ENCODE measurements around the gene MMP24.
"Not testable (repeated sequence)": the region's sequence is repeated elsewhere in the genome, so short reads cannot be mapped to it uniquely, and the experiment has no call there.

Gene MMP24

DNA sequence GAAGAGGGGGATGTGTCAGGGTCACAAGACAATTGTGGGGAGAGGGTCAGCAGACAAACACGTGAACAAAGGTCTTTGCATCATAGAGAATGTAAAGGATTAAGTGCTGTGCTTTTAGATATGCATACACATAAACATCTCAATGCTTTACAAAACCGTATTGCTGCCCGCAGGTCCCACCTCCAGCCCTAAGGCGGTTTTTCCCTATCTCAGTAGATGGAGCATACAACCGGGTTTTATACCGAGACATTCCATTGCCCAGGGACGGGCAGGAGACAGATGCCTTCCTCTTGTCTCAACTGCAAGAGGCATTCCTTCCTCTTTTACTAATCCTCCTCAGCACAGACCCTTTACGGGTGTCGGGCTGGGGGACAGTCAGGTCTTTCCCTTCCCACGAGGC lies 35.8 kb downstream of the MMP24 start:
- DNase-seq: not testable (repeated sequence)

DNA sequence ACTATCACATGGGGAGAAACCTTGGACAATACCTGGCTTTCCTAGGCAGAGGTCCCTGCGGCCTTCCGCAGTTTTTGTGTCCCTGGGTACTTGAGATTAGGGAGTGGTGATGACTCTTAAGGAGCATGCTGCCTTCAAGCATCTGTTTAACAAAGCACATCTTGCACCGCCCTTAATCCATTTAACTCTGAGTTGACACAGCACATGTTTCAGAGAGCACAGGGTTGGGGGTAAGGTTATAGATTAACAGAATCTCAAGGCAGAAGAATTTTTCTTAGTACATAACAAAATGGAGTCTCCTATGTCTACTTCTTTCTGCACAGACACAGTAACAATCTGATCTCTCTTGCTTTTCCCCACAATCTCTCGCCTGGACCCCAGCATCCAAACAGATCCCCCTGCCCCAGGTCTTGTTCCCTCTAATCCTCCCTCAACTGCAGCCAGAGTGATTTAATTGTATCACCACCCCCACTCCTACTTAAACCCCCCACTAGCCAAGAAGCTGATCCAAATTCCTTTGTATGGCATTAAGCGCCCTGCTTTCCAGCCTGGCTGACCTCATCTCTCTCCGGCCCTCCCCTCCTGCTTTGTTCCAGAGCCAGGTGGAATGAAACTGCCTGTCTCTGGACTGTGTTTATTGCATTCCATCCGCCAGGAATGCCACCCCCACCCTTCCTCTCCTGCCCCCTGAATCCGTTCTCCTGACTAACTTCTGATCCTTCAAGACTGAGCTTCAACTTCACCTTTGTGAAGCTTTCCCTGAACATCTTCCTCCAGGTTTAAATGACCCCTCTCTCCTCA lies 36.4 kb downstream of the MMP24 start:
- DNase-seq: not testable (repeated sequence)

DNA sequence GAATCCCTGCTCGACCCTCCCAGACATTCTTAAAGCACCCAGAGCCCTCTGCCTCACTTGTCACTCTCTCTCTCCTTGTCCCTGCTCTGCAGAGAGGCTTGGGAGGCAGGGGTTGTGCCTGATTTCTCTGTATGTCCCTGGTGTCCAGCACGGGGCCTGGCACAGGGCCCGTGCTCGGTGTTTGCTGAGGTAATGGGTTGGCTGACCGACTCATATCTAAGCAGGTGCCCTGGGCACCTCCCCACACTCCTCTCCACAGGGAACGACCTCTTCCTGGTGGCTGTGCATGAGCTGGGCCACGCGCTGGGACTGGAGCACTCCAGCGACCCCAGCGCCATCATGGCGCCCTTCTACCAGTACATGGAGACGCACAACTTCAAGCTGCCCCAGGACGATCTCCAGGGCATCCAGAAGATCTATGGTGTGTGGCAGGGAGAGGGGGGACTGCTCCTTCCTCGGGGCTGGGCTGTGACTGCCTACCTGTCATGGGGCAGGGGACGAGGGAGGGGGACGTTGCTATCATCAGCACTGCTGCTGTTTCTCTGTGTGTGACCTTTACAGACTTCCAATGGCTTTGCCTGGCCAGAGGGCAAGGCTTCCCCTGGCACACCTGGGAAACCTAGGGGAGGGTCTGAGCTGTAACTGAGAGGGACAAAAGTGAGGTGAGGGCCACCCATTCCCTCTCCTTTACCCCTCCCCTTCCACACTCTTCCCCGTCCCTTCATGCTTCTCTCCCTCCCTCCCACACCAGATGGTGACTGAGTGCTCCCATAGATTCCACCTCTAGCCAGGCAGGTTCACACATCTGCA lies 37.2 kb downstream of the MMP24 start:
- no peak for DNase-seq

DNA sequence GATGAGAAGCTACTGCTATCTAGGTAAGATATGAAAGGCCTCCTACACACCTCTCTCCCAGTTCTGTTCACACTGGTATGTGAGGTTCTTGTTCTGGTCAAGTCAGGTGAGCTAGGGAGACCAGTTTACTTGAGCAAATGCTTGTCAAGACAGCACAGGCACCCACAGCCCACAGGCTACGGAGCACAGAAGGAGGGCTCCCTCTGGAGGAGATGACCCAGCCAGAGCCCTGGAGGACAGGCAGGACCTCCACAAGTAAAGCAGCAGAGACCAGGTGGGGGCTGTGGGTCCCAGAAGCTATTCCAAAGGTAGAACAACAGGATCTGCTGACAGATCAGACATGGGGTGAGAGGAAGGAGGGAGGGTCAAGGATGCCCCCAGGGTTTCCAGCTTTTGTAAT lies 38.3 kb downstream of the MMP24 start:
- no peak for DNase-seq

DNA sequence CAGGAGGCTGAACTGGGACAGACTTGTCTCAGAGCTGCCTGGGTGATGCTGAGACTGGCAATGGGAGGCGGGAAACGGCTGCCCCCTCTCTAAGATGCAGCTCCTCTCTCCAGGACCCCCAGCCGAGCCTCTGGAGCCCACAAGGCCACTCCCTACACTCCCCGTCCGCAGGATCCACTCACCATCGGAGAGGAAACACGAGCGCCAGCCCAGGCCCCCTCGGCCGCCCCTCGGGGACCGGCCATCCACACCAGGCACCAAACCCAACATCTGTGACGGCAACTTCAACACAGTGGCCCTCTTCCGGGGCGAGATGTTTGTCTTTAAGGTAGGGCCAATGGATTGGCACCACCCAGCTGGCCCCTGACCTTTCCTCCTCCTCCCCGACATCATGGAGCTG lies 40.6 kb downstream of the MMP24 start:
- DNase-seq: no peak

DNA sequence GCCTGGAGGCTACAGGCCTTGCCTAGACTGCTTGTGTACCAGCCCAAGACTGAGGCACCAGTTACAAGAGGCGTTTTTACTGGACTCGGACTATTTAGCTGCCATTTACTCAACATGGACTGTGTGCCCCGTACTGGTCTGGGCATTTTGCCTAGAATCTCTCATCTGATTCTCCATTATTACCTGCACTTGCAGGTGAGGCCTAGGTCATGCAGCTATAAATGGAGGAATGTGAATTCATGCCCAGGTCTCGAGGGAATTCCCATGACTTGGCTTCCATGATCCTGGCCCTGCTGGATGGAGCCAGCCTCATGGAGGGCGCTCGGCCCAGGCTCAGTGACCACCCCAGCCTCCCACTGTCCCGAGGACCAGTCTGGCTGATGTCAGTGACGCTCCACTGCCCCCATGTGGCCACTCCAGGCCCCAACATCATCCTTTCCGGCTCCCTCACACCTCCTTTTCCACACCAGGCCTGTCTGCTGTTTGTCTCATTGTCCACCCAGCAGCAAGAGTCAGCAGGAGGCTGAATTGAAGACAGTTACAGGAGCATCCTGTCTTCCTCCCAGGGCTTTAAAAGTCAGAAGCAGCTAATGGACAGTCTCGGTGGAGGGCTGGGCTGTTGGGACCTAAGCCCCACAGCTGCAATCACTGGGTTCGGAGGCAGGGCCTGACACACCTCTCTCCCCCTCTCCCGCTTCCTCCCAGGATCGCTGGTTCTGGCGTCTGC lies 42.7 kb downstream of the MMP24 start:
- peak; percentile 43 for DNase-seq

DNA sequence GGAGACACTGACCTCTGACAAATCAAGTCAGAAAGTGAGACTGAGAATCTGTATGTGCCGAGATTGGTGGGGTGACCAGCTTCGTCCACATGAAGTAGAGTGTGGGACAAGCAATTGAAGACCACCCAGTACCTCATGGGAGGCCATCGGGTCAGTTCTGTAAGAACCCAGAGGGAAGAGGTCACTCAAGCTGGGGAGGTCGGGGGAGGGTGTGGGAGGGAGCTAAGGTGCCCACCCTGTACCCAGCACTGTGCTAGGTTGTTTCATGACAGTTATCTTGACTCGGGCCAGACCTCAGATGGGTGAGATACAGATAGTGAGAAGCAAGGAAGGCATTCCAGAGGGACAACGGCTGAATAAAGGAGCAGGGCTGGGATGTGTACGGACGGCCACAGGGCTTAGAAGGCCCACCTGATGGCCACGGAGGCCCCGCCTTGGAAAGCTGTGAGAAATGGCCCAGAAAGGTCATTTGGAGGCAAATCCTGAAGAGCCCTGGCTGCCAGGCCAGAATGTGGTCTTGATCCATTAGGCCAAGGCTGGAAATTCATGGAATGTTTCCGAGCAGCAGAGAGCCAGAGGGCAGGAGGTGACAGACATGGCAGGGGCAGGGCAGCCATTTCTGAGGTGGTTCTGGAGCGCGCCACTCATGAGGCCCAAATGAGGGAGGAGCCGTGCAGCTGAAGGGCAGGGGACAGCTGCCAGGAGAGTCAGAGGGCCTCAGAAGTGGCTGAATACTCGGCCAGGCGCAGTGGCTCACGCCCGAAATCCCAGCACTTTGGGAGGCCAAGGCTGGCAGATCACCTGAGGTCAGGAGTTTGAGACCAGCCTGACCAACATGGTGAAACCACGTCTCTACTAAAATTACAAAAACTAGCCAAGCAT lies 43.8 kb downstream of the MMP24 start:
- no peak for DNase-seq

DNA sequence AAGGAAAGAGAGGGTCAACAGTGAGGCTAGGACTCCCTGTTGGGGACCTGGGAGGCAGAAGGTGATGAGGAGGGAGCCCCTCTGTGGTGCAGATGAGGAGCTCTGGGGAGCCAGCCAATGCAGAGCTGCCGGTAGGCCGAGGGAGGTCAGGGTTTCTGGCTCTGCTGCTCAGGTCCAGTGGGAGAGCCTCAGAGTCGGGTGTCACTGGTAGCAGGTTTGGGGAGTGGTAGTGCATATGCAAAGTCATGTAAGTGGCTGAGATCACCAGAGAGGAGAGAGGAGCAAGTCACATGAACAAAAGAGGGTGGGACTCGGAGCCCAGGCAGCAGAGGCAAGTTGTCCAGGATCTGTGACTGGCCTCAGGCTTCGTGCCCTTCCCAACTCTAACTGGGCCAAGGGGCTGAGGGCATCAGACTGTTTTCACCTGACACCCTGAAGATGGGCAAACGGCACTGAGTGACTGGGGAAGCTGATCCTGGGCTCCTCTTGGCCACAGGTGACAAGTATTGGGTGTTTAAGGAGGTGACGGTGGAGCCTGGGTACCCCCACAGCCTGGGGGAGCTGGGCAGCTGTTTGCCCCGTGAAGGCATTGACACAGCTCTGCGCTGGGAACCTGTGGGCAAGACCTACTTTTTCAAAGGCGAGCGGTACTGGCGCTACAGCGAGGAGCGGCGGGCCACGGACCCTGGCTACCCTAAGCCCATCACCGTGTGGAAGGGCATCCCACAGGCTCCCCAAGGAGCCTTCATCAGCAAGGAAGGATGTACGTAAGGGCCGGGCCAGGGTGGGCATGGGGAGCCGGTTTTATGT lies 44.8 kb downstream of the MMP24 start:
- DNase-seq: no peak

DNA sequence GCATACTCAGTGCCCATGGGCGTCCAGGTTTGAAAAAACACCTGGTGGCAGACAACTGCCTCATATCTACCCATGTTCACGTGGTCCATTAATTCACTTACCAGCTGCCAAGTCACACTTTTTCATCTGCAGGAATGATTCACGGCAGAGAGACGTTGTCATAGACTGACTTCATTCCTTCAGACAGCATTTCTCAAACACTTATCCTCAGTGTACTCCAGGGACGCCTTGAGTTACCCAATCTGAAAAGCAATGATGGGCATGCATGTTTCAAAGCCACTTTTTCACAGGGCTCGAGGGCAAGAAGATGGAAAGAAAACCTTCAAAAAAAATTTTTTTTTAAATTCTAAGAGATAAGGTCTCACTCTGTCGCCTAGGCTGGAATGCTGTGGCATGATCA lies 45.4 kb downstream of the MMP24 start:
- DNase-seq: no peak

DNA sequence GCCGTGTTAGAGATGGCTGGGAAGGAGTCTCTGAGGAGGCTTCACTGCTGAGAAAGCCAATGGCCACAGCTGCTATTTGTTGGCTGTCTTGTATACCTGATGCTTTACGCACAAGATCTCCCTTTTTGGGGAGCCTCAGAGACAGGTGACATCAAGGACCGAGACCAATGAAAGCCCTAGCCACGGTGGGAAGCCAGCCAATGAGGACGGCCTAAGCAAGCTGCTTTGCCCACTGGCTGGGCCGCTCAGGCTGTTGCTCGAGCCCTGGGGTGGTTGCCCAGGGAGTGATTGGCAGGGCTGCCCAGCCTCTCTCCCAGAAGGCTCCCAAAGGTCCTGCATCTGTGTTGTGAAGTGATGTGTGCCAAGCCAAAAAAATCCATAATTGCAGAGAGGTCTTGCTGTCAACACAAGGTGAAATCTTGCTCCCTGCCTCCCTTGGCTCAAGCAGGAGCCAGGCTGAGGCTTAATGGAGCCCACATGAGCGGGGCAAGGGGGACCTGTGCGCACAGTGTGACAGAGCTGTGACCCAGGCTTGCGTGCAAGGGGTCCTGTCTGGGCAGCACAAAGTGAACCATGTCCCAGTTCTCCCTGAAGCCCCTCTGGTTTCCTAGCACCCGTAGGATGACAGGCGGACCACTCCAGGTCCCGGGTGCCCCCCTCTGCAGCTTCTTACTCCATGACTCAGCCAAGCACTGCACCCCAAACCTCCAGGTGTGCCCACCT lies 47.1 kb downstream of the MMP24 start:
- DNase-seq: no peak

DNA sequence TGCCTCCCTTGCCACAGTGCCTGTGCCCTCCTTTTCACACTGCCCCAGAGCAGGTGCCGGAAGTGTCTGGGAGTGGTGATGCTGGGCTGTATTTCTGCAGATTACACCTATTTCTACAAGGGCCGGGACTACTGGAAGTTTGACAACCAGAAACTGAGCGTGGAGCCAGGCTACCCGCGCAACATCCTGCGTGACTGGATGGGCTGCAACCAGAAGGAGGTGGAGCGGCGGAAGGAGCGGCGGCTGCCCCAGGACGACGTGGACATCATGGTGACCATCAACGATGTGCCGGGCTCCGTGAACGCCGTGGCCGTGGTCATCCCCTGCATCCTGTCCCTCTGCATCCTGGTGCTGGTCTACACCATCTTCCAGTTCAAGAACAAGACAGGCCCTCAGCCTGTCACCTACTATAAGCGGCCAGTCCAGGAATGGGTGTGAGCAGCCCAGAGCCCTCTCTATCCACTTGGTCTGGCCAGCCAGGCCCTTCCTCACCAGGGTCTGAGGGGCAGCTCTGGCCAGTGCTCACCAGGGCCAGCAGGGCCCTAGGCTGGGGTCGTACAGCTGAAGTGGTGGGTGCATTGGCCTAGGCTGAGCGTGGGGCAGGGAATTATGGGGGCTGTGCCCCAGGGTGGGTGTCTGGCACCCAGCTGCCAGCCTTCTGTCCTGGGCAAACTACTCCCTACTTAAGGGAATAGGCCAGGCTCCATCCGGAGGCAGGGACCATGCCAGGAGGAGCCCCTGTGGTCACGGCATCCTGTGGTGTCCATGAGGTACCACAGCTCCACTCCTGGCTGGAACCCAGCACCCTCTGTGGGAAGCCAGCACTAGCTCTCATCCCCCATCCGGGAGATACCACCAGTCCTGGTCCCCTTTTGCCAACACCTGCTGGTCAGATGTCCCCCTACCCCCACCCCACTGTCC lies 47.9 kb downstream of the MMP24 start:
- DNase-seq: no peak

DNA sequence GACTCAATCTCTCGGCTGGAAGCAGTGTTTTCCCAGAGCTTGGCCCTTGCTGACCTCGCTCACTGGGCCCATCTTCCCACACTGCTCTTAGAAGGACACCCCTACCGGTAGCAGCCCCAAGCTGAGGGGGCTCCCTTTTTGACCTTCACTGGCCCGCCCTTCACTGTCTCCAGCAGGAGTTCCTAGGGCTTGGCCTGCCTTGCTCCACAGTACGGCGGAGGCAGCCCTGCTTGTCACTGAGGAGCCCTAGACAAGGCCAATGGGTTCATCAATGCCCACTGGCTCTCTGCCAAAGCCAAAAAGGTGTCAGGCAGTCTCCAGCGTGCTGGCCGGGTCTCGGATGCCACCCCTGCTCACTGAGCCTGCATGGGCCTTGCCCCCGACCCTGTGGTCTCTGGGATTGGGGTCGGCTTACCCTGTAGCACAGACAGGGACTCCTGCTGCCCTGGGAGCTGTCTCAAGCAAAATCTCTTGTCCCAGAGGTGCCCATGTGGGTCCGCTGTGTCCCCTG lies 49.3 kb downstream of the MMP24 start:
- DNase-seq: no peak

DNA sequence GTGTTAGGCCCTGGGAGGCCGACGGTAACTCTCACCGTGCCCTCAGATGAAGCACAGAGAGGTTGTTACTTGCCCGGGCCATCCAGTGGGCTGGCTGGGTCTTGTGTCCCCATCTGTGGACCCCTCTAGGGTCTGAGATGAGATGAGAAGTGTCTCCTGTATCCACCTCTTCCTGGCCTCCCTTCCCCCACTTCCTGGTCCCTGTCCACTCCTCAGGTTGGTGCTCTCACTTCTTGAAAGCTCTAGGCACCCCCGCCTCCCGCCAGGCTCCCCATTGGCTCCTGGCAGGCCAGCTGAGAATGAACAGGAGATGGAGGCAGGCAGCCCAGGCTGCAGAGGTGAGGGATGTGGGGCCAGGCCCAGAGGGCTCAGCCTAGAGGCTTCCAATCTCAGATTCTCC lies 49.9 kb downstream of the MMP24 start:
- no peak for DNase-seq

DNA sequence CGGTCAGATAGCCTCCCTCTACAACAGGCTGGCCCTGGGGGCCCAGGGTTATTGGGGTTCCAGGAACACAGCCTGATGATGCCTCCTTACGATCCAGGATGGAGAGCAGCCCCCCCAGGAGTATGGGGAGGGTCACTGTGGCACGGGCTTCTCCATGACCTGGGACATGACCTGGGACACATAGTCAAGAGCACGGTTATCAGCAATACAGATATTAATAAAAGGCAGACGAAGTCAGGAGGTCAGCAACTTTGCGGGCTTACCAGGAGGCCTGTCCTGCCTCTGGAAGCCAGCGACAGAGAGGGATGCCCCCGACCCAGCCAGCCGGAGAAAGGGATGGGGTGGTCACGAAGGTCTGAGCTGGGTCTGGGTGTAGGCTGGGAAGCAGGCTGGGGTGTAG lies 50.6 kb downstream of the MMP24 start:
- DNase-seq: no peak

DNA sequence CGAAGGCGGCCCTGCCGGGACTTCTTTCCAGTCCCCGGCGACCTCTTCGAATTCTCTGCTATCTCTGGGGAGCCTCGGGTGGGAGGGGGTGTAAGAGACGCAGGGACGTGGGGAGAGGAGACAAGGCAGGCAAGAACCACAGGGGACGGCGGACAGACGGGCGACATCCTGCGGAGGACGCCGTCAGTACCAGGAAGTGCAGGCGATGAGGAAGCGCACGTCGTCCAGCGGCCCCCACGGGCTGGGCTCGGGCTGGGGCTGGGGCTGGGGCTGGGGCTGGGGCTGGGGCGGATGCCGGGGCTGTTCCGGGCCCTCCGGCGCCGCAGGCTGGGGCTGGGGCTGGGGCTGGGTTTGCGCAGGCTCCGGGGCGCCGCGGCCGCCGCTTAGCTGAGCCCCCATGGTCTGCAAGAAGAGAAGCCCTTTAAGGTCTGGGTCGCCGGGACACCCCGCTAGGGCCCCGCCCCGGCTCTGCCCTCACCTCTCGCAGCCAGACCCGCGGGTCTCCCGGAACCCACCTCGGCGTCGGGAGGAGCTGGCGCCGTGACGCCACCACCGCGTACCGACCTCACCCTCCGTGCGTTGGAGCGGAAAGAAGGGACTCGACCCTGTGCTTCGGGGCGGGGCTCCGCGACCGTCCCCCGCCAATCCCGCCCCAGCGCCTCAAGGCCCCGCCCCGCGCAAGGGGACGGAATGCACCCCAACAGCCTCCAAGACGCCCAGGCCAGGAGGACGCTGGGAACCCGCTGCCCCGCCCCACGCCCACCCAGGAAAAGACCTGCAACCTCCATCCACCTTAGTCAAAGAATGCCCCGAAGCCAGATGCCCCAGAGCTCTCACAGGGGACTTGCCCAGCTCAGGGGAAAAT lies 51.3 kb downstream of the MMP24 start, which contains the start of gene MMP24OS:
Gene MMP24OS (minus strand): TSS at position 592 of the 865 bp plus-strand sequence. CDS start 193 bp downstream, at position 399.
- DNase-seq: peak; percentile 93

DNA sequence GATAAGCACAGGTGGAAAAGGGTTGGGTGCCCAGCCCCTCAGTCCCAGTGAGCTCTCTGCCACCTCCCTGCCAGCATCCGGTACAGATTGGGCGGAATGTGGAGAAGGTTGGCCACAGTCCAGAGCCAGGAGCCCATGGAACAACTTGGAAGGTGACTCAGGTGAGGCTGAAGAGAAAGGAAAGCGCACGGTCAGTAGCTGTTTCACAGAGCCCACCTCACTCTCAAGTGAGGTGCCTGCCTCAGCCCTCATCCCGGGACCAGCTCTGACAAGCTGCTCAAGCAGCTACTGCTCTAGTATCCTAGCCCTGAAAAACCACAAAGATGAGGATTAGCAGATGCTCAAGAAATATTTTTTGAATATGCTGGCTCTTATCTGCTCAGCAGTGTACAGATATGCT lies 52.5 kb downstream of the MMP24 start:
- no peak for DNase-seq

DNA sequence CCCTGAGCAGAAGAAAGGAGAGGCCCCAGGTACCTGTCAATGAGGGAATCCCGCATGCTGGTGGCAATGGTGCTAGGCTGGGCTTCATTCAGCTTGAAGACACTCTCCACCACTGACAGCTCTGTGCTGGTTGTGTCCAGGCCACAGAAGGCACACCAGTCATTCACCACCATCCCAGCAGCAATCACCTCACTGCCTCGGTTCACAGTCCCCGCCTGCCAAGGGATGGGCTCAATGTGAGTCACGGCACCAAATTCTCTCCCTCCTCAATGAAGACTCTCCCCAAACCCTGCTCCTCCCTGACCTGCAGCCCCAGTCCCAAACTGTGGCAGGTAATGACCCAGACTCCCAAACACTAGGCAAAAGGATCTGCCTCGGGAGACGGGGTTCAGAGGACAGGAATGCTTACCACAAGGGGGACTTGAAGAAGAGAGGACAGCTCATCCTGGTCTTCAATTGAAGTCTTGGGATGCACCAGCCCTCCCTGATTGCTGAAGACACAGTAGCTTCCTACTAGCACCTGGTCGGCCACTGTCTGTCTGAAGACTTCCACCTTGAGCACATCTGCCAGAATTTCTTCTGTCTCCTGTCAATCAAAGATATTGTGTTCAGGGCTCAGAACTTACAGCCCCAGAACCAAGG lies 53.2 kb downstream of the MMP24 start:
- DNase-seq: no peak

DNA sequence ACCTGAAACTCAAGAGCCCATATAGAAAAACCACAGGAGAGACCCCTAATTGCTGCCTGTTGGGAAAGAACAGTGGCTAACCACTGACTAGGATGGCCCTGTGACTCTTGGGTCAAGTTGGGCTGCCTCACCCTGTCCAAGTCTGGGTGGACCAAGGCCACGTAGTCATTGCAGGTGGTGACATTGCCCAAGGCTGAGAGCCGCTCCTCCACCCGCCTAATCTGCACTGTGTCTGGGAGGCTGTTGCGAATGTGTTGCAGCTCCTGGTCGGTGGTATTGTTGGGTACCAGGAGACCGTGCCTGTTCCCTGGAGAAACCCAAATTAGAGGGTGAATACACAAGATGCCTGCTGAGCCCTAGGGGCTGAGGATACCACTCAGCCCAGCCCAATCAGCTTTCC lies 54.0 kb downstream of the MMP24 start:
- no peak for DNase-seq

All from CD4-positive, alpha-beta T cell treated with Interleukin-21 for 1 hour (primary cell).